Globus pallidus (tissue), 1 donor: Measurements from ENCODE around the gene GABRG3.

Experiments
- DNase-seq: peaks from one replicate; pipeline ENCODE4 v3.0.0-alpha.2; 2015; ENCODE audit warnings: low spot score

The GABRG3 gene

GRCh38 chr15:27582726-27583410 lies 611.9 kb downstream of the GABRG3 start:
- DNase-seq = no peak

GRCh38 chr15:27583651-27584050 lies 612.7 kb downstream of the GABRG3 start:
- DNase-seq = no peak

GRCh38 chr15:27585041-27585640 lies 614.2 kb downstream of the GABRG3 start:
- DNase-seq = no peak

GRCh38 chr15:27587810-27588209 lies 616.8 kb downstream of the GABRG3 start:
- no peak for DNase-seq

GRCh38 chr15:27589260-27589659 lies 618.3 kb downstream of the GABRG3 start:
- DNase-seq = no peak

GRCh38 chr15:27589782-27590181 lies 618.8 kb downstream of the GABRG3 start:
- DNase-seq = no peak
